CD14-positive monocyte (primary cell): ENCODE measurements around the gene SELENOI. TPM values are rescaled to one million over a fixed set of nuclear protein-coding genes. Genes with fewer than 3 reads are reported as not detected.

Experiments
- DNase-seq, 3 donors: peaks; one replicate each; pipeline ENCODE4 v3.0.0-alpha.2; 2011 to 2022
- H2AFZ ChIP-seq: 2 replicates; pipeline ENCODE4 v1.6.0; 2012; ENCODE audit warnings: mild to moderate bottlenecking, low read depth, low read length, inconsistent platforms; ENCODE audit not compliant: insufficient read depth, poor library complexity, severe bottlenecking
- H3K27ac ChIP-seq, 2 donors: 1 replicate in 1 of 2; 2 replicates in 1 of 2; pipeline ENCODE4 v1.5.1; 2012 to 2013; ENCODE audit warnings: low read length in 2 of 2, control low read depth in 1 of 2, inconsistent platforms in 1 of 2, low read depth in 1 of 2, mild to moderate bottlenecking in 1 of 2
- H3K27me3 ChIP-seq, 2 donors: one replicate each; pipeline versions ENCODE4 v1.6.0 to v1.6.1; 2011 to 2013; ENCODE audit warnings: low read length in 2 of 2; ENCODE audit not compliant: control insufficient read depth in 2 of 2, insufficient read depth in 2 of 2
- H3K36me3 ChIP-seq, 2 donors: replicated peaks in 1 of 2; 1 replicate in 1 of 2; 2 replicates in 1 of 2; pipeline versions ENCODE4 v1.5.1 to v1.6.1; 2012 to 2013; ENCODE audit warnings: low read length in 2 of 2, control low read depth in 1 of 2, inconsistent platforms in 1 of 2, mild to moderate bottlenecking in 1 of 2; ENCODE audit not compliant: insufficient read depth in 2 of 2, control insufficient read depth in 1 of 2
- H3K4me1 ChIP-seq, 2 donors: 1 replicate in 1 of 2; 2 replicates in 1 of 2; pipeline versions ENCODE4 v1.5.1 to v1.6.1; 2012 to 2013; ENCODE audit warnings: low read length in 2 of 2, control low read depth in 1 of 2, inconsistent platforms in 1 of 2, mild to moderate bottlenecking in 1 of 2, moderate library complexity in 1 of 2; ENCODE audit not compliant: insufficient read depth in 2 of 2, control insufficient read depth in 1 of 2
- H3K4me2 ChIP-seq: replicated peaks from 2 replicates; pipeline ENCODE3; 2012; ENCODE audit warnings: low read length, moderate library complexity, mild to moderate bottlenecking; ENCODE audit not compliant: poor library complexity, severe bottlenecking; ENCODE audit errors: extremely low read depth
- H3K4me3 ChIP-seq, 3 experiments: fragments of 200-600 bp in 1 of 3; sonication (generic) in 1 of 3; replicated peaks in 1 of 3; 1 replicate in 2 of 3; 2 replicates in 1 of 3; pipeline ENCODE4 v1.5.1; 2011 to 2013; ENCODE audit warnings: low read length in 3 of 3, mild to moderate bottlenecking in 3 of 3, control low read depth in 2 of 3, low read depth in 2 of 3, inconsistent platforms in 1 of 3, moderate library complexity in 1 of 3
- H3K79me2 ChIP-seq: 2 replicates; pipeline ENCODE4 v1.6.0; 2012; ENCODE audit warnings: mild to moderate bottlenecking, control low read depth, inconsistent platforms, low read length, moderate library complexity; ENCODE audit not compliant: insufficient read depth
- H3K9ac ChIP-seq: 2 replicates; pipeline ENCODE4 v1.6.0; 2017; ENCODE audit warnings: low read length, mild to moderate bottlenecking; ENCODE audit not compliant: insufficient read depth, poor library complexity, severe bottlenecking
- H3K9me3 ChIP-seq, 2 donors: replicated peaks in 1 of 2; 1 replicate in 1 of 2; 2 replicates in 1 of 2; pipeline versions ENCODE4 v1.5.1 to v1.6.1; 2012 to 2013; ENCODE audit warnings: low read length in 2 of 2, control low read depth in 1 of 2; ENCODE audit not compliant: control insufficient read depth in 1 of 2, insufficient read depth in 1 of 2
- H4K20me1 ChIP-seq: 2 replicates; pipeline ENCODE4 v1.6.0; 2012; ENCODE audit warnings: mild to moderate bottlenecking, low read length, control low read depth, moderate library complexity; ENCODE audit not compliant: insufficient read depth
- H3K27ac Mint-ChIP-seq, 7 donors: one replicate each; pipeline ENCODE4 v1.8.0; 2020; ENCODE audit warnings: mild to moderate bottlenecking in 7 of 7, mixed read lengths in 7 of 7, moderate library complexity in 6 of 7, inconsistent platforms in 2 of 7
- H3K27me3 Mint-ChIP-seq, 3 donors: one replicate each; pipeline ENCODE4 v1.8.0; 2021 to 2022; ENCODE audit warnings: low read depth in 3 of 3, mild to moderate bottlenecking in 3 of 3, mixed read lengths in 3 of 3, moderate library complexity in 3 of 3, inconsistent platforms in 1 of 3
- H3K36me3 Mint-ChIP-seq, 2 donors: one replicate each; pipeline ENCODE4 v1.8.0; 2020; ENCODE audit warnings: mixed read lengths in 2 of 2, inconsistent platforms in 1 of 2, mild to moderate bottlenecking in 1 of 2
- H3K4me1 Mint-ChIP-seq: one replicate; pipeline ENCODE4 v1.8.0; 2020; ENCODE audit warnings: mild to moderate bottlenecking, mixed read lengths
- H3K4me3 Mint-ChIP-seq, 2 donors: one replicate each; pipeline ENCODE4 v1.8.0; 2020; ENCODE audit warnings: mild to moderate bottlenecking in 2 of 2, mixed read lengths in 2 of 2, moderate library complexity in 1 of 2
- H3K9me3 Mint-ChIP-seq, 7 donors: one replicate each; pipeline ENCODE4 v1.8.0; 2020 to 2022; ENCODE audit warnings: mixed read lengths in 7 of 7, mild to moderate bottlenecking in 6 of 7, moderate library complexity in 6 of 7, inconsistent platforms in 2 of 7
- WGBS: methylation state at CpG from one replicate; pipeline ENCODE4 v1.1.5; 2013; ENCODE audit warnings: missing lambda C conversion rate; ENCODE audit not compliant: insufficient coverage; 5-methylcytosine and 5-hydroxymethylcytosine counted together
- intact Hi-C, 2 donors: fragments of 100-400 bp; cut with micrococcal nuclease; formaldehyde crosslinking; loops; one replicate each; pipeline versions ENCODE4 v1.15.0 to v1.15.1; 2023
- polyA plus RNA-seq, 3 donors: library from polyadenylated mRNA; depleted of rRNA in 1 of 3; unstranded in 2 of 3; stranded (reverse) in 1 of 3; fragments of 300-500 nt in 2 of 3; fragments of >200 nt in 1 of 3; fragmentation: Illumina TruSeq in 2 of 3; gene quantifications; 1 replicate in 2 of 3; 2 replicates in 1 of 3; pipeline ENCODE4 v1.2.3, GENCODE V29; 2012 to 2021
- TF ChIP-seq, protein P1 (sequence below): fragments of 200-600 bp; IDR thresholded peaks from one replicate; pipeline ENCODE4 v1.8.0; 2022; ENCODE audit warnings: antibody characterized with exemption, mild to moderate bottlenecking

SELENOI gene
- polyA plus RNA-seq, 3 donors = 2.3 to 3.2 (median 2.5) TPM

DNA sequence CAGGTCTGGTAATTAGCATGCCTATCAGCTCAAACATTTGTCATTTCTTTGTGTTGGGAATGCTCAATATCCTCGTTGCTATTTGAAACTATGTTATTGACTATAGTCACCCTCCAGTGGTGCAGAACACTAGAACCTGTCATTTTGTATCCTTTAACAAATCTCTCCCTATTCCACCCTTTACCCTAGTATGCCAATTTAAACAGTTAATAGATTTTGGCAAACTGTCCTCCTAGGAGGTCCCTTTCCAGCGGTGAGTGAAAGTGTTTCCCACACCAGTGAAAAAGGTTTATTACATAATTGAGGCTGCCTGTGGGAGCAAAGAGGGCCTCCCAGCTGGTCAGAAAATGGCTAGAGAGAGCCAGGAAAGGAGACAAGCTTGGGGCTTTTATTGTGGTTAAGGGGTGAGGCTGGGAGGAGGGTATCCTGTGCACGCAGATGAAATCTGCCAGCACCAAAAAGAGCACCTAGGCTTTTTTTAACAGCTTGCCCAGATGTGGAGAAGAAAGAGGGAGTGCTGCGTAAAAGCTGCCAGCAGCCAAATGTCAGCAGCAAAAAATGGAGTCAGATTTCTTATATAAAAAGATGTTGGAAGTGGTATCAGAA is 53.9 kb downstream of the SELENOI start:
- H3K9me3 ChIP-seq = no peaks in the 10 kb centered on the region
- no peak overlapping the region for H3K9ac ChIP-seq
- H3K27ac Mint-ChIP-seq = peak overlapping the region in 1 of 7 donors; percentile 20
- no peak overlapping the region for H2AFZ ChIP-seq
- peaks cover 10 to 18% (median 14%) of the 10 kb centered on the region in 3 donors for H3K27me3 Mint-ChIP-seq
- H3K4me1 Mint-ChIP-seq = peaks cover 11% of the 10 kb centered on the region
- H3K27me3 ChIP-seq = peaks cover 0 to 13% of the 10 kb centered on the region in 2 donors
- H3K4me3 Mint-ChIP-seq = no peak overlapping the region
- DNase-seq = no peak
- 67% methylated on average over 3 of the region's 4 CpGs for WGBS
- H3K36me3 Mint-ChIP-seq = peaks cover 4 to 7% of the 10 kb centered on the region in 2 donors
- intact Hi-C loops = no loop called here
- H3K4me2 ChIP-seq = no peak overlapping the region
- no peak overlapping the region for H3K27ac ChIP-seq
- no peaks in the 10 kb centered on the region for H3K9me3 Mint-ChIP-seq
- peaks cover 6 to 9% of the 10 kb centered on the region in 2 donors for H3K4me1 ChIP-seq
- TF ChIP-seq, protein P1, sequence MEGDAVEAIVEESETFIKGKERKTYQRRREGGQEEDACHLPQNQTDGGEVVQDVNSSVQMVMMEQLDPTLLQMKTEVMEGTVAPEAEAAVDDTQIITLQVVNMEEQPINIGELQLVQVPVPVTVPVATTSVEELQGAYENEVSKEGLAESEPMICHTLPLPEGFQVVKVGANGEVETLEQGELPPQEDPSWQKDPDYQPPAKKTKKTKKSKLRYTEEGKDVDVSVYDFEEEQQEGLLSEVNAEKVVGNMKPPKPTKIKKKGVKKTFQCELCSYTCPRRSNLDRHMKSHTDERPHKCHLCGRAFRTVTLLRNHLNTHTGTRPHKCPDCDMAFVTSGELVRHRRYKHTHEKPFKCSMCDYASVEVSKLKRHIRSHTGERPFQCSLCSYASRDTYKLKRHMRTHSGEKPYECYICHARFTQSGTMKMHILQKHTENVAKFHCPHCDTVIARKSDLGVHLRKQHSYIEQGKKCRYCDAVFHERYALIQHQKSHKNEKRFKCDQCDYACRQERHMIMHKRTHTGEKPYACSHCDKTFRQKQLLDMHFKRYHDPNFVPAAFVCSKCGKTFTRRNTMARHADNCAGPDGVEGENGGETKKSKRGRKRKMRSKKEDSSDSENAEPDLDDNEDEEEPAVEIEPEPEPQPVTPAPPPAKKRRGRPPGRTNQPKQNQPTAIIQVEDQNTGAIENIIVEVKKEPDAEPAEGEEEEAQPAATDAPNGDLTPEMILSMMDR = no peak
- no peaks in the 10 kb centered on the region for H3K36me3 ChIP-seq
- no peak overlapping the region for H3K4me3 ChIP-seq
- no peaks in the 10 kb centered on the region for H3K79me2 ChIP-seq
- no peaks in the 10 kb centered on the region for H4K20me1 ChIP-seq

DNA sequence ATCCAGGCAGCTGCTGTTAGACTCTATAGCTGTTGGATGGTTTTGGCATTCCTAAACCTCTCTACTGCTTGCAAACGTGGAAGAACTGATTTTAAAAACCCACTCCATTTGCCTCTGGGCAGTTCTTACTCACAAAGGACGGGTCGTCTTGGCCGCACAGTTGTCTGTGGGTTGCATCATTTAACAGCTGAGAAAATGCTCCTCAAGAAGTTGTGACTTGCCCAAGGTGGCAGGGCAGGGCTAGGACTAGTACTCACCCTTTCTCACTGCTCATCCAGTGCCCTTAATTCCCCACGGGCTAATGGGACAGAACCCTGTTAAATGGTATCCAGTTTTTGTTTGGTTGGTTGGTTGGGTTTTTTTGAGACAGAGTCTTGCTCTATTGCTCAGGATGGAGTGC is 54.8 kb downstream of the SELENOI start:
- peaks cover 10 to 18% (median 14%) of the 10 kb centered on the region in 3 donors for H3K27me3 Mint-ChIP-seq

More for the DNA sequence above, 54.8 kb downstream of the SELENOI start:
- Mint-ChIP-seq H3K9me3 (no peaks in the 10 kb centered on the region), H3K4me3 (peak overlapping the region in 1 of 2 donors; percentile 81), H3K4me1 (peaks cover 11% of the 10 kb centered on the region), H3K27ac (no peak overlapping the region), H3K36me3 (peaks cover 1 to 3% of the 10 kb centered on the region in 2 donors)
- WGBS = no CpG with 5 or more reads among the region's 5 CpGs
- Histone ChIP-seq H3K36me3 (no peaks in the 10 kb centered on the region), H3K4me2 (no peak overlapping the region), H3K27ac (no peak overlapping the region), H4K20me1 (no peaks in the 10 kb centered on the region), H3K79me2 (no peaks in the 10 kb centered on the region), H3K4me1 (peaks cover 6 to 9% of the 10 kb centered on the region in 2 donors), H3K27me3 (peaks cover 0 to 13% of the 10 kb centered on the region in 2 donors), H3K9ac (no peak overlapping the region), H3K4me3 (no peak overlapping the region), H3K9me3 (no peaks in the 10 kb centered on the region), H2AFZ (no peak overlapping the region)
- no peak for DNase-seq
- TF ChIP-seq, protein P1 = no peak
- intact Hi-C loops = no loop called here
